ENCODE data around the gene NEK6.

GRCh38 chr9:124214116-124214515 is 43.6 kb upstream of the NEK6 start:
- TF ChIP-seq, protein P1, sequence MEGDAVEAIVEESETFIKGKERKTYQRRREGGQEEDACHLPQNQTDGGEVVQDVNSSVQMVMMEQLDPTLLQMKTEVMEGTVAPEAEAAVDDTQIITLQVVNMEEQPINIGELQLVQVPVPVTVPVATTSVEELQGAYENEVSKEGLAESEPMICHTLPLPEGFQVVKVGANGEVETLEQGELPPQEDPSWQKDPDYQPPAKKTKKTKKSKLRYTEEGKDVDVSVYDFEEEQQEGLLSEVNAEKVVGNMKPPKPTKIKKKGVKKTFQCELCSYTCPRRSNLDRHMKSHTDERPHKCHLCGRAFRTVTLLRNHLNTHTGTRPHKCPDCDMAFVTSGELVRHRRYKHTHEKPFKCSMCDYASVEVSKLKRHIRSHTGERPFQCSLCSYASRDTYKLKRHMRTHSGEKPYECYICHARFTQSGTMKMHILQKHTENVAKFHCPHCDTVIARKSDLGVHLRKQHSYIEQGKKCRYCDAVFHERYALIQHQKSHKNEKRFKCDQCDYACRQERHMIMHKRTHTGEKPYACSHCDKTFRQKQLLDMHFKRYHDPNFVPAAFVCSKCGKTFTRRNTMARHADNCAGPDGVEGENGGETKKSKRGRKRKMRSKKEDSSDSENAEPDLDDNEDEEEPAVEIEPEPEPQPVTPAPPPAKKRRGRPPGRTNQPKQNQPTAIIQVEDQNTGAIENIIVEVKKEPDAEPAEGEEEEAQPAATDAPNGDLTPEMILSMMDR (IDR thresholded peaks at IDR 0.05), result no peak
- TF ChIP-seq EP300 (IDR thresholded peaks at IDR 0.05) (no peak), POLR2A (IDR thresholded peaks at IDR 0.05) (no peak), POLR2AphosphoS5 (IDR thresholded peaks at IDR 0.05) (no peak)

Measured in upper lobe of left lung (tissue), 4 donors.